NK-92 (cell line): ENCODE results near the gene CHPF2.

Experiments used
- DNase-seq: peaks from one replicate; lab custom pipeline; 2025; ENCODE audit not compliant: unreplicated experiment; lab: John Stamatoyannopoulos, UW

CHPF2 gene

DNA sequence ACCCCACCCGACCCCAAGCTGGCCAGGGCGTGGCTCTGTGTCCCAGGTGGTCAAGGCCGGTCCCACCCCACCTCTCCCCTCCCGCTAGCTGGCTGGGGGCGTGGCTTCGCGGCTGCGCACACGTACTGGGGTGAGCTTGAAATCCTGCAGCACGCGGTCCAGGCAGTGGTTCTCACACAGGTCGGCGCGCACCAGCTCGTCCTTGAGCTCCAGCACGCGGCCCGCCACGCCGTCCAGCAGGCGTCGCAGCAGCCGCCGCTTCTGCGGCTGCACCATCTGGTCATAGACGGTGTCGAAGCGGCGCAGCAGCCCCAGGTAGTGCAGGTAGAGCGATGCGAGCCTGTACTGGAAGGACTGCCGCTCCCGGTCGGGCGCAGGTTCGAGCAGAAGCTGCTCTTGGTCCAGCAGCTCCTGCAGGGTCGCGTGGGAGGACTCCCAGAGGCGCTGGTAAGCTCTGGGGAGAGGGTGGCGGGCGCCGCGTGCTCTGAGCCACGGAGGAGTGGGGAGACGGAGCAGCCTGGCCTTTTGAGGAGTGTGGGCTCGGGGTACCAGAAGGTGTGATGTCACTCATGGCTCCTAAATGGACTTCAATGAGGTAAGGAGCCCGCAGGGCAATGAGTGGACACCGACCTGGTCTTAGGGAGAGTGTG lies 27.8 kb upstream of the CHPF2 start:
- no peak for DNase-seq

DNA sequence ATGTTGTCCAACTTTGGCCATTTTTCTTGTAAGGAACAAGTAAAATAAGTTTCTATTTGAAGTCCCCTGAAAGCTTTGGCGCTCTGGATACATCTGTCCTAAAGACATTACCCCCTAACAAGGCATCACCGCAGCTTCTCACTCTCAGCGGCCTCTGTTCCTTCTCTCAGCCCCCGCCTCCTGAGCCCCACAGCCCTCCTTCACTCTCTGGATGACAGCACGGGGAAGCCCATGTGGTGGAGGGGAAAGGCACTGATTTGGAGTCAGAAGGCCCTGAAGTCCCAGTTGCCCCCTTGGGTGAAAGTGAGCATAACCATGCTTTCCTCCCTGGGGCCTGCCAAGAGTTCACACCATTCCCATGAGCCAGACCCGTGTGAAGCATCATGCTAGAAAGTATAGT lies 26.6 kb upstream of the CHPF2 start:
- no peak for DNase-seq

GRCh38 chr7:151206914-151207313 lies 25.4 kb upstream of the CHPF2 start:
- DNase-seq, result no peak

- no peak for DNase-seq
Measured at GRCh38 chr7:151207315-151207714, 25.0 kb upstream of the CHPF2 start.

GRCh38 chr7:151207804-151208203 lies 24.5 kb upstream of the CHPF2 start:
- no peak for DNase-seq

DNA sequence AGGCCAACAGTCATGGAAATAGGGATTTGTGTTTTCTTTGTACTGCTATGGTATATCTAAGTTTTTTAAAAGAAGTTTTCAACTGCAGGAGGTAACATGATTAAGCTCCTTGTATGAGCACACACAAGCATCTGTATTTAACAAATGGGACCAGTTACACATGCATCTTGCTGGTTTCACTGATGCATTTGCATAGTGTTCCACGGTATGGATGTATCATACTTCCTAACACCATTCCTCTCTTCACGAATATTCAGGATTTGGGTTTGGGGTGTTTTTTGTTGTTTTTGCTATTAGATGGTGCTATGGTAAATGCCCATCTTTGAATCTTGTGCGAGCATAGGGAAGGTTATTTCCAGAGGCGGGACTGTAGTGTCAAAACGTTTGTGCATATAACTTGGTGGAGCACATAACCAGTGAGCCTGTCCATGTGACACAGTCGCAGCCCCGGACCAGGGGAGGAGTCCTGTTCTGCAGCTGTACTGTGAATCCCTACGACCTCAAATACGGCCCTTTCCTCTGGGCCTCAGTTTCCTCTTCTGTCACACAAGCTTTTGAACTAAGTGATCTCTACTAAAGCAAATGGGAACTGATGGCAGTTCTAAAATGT lies 23.9 kb upstream of the CHPF2 start:
- no peak for DNase-seq

- no peak for DNase-seq
Measured at GRCh38 chr7:151209588-151209987, 22.7 kb upstream of the CHPF2 start.

DNA sequence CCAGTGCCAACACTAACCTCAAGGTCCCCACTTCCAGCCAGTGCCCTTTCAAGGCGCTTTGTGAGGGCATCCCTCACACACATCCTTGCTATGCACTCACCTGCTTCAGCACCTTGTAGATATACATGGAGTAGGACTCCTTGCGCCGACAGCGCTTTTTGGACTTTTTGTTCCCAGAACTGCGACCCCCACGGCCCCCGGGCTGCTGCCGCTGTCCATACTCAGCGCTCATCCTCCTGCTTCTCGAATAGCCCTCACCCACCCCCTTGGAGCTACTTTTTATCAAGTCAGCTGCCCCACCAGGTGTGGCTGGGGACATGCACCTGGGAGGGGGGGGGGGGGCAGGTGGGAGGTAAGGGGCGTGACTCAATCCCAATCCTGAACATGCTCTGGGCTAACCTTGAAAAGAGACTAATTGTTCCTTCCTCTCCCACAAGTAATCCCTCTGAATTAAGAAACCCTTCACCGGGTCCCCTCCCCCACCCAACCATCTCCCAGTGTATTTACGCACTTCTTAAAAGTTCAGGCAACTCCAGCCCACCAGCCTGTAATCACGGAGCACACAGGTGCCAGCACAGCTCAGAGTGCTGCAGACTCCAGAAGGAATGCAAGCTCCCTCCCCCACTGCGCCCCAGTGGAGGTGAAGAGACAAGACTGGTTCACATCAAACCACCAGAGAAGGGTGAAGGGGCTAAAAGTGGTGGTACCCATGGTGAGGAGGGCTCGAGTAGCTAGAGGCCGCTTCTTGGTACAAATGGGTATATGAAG lies 22.0 kb upstream of the CHPF2 start, which contains the start of gene H2BK1:
TSS of gene H2BK1 (minus strand) at position 402 of the 768 bp plus-strand sequence. CDS start at position 232, 170 bp downstream.
- no peak for DNase-seq

DNA sequence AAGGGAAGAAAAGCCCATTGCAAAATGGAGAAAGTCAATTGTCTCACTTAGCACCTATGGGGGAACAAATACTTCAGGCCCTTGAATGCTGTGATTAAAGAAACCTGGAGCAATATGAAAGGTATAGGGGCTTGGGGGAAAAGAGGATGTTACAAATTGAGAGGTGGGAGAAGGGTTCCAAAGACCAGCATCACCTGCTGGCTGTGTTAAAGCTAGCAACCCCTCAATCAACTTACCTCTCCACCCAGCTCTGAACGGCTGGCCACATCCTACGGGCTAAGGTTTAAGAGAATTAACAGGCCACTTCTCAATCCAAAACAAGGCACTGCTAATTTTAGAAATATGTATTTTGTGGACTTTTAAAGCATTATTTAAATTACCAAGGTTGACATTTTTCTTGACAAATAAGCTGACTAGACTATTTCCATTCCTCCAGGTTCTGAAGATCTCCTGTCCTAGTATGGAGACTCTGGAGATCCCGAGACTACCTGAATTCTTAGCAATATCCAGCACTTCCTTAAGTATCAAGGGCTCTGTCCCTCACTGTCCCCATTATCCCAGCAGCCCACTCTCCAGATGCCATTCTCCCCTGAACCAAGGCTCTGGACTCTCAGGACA lies 21.0 kb upstream of the CHPF2 start:
- no peak for DNase-seq

DNA sequence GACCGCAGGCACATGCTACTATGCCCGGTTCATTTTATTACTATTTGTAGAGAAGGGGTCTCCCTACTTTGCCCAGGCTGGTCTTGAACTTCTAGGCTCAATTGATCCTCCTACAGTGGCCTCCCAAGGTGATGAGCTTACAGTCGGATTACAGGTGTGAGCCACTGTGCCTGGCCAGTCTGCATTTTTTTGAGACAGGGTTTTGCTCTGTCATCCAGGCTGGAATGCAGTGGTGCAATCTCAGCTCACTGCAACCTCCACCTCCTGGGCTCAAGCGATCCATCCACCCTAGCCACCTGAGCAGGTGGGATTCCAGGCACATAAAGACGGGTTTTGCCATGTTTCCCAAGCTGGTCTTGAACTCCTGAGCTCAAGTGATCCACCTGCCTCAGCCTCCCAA lies 19.7 kb upstream of the CHPF2 start:
- DNase-seq, result no peak

DNA sequence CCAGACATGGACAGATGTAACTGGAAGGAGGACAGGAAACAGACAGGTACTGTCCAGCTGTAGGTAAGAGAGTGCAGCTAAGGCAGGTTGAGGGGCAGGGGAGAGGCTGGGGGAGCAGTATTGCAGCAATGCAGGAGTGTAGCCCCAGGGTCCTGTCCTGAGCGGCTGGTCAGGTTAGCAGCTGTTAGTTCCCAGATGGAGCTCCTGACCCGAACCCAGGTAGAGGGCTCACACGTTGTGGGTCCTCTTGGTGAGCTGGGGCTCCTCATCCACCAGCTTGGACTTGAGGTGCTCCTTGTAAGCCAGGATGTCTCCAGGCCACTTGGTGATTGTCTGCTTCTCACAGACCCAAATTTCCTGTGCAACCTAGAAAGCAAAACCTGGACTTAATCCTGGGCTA lies 18.5 kb upstream of the CHPF2 start:
- no peak for DNase-seq

DNA sequence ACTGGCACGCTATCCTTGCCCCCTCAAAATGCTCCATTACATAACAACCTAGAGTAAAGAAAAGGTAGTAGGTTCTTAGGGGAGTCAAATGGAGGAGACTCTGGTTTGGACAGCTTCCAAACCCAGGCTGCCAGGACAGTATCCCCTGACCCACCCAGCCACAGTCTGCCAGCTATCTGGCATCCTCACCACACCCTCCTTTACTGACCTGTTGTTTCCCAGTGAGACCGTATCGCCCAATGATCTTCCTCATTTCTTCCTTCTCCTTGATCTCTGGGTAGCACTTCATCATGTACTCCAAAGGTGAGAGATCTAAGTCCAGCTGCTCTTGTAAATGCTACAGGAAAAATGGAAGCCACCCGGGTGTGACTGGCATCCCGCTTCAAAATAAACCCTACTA lies 16.9 kb upstream of the CHPF2 start:
- DNase-seq, result no peak

- no peak for DNase-seq
Measured at GRCh38 chr7:151218170-151218569, 14.1 kb upstream of the CHPF2 start.

GRCh38 chr7:151223728-151224127 lies 8.6 kb upstream of the CHPF2 start:
- DNase-seq, result no peak

GRCh38 chr7:151225948-151226510 lies 6.3 kb upstream of the CHPF2 start:
- DNase-seq, result no peak

DNA sequence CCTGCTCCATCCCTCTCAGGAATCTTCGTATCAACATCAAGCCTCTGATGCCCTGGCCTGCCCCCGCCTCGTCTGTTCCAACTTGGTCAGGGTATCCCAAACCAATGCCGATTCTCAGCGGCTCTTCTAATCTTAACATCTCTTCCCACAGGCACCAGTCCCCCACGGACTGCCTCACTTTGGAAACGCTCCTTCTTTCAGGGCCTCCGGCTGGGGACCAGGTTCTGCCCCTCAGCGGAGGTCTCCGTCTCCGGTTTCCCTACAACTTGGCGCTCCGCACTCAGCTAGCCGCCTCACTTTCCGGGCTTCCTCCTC lies 5.8 kb upstream of the CHPF2 start:
- no peak for DNase-seq

DNA sequence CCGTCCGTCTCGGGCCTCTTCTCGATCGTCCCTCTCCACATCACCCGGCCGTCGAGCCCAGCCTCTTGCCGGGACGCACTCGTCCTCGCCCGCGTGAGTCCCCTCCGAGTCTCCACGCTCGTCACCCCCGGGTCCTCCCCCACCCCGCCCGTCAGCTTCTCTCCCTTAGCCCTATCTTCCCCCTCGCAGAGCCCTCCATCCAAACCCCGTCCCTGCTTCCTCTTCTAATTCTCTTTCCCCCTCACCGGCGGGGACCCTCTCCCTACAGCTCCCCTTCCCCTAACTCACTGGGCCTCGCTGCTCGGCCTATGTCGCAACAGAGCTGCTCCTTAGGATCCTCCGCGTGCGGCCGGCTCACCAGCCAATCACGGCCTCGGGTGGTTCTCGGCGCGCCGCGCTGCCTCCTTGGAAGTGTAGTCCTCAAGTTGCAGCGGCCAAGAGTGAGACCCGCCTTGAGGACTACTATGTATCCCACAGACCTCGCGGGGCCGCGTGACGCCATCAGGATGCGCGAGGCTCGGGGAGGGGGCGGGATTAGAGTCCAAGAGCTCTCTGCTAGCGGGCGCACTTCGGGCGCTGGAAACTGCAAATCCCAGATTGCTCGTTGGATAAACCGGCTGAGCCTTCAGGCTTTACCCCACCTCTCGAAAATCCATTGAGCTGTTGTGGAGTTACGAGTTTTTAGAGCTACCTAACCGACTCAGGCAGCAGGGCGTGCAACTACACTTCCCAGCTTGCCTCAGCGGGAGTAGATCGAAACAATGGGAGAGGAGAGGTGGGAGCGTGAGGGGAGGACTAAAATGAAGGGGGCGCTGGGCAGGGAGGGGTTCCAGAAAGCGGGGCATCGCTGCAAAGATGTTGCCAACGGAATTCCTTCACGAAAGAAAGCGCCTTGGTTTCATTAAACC lies 5.2 kb upstream of the CHPF2 start, which contains the start of gene ABCF2:
TSS of gene ABCF2 (minus strand) at position 331 of the 908 bp plus-strand sequence. CDS start 747 bp downstream, outside the sequence.
- peak; percentile 87 for DNase-seq

- no peak for DNase-seq
Measured at GRCh38 chr7:151228024-151228866, 4.0 kb upstream of the CHPF2 start.

GRCh38 chr7:151229249-151229648 lies 3.0 kb upstream of the CHPF2 start:
- DNase-seq, result no peak

DNA sequence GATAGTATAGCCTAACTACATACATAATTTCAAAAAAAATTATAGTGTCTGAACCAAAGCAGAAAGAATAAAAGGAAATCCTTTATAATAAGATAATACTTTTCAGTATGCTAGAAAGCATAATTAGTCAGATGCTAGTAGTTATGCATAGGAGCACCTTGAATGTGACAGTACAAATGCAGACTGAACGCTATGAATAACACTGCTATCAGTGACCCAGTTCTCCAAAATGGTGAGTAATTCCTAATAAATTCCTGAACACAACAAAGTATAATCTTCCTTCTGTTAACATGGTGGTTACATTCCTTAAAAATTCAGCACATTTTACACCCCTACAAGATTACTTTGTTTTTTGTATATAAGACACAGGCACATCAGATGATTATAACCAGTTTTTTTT lies 1.2 kb upstream of the CHPF2 start:
- DNase-seq, result no peak
